Activated T-cell treated with anti-CD3 and anti-CD28 coated beads, Interleukin-2, amount 50 U/mL, for 48 hours (primary cell): ENCODE data around the gene UMPS.
"Not testable (repeated sequence)": the region's sequence is repeated elsewhere in the genome, so short reads cannot be mapped to it uniquely, and the experiment has no call there.

Experiments used
- DNase-seq, 2 experiments: peaks; one replicate each; pipeline ENCODE4 v3.0.0-alpha.2; 2020

UMPS gene

GRCh38 chr3:124781476-124782376, 51.5 kb downstream of the UMPS start:
- DNase-seq = no peak

DNA sequence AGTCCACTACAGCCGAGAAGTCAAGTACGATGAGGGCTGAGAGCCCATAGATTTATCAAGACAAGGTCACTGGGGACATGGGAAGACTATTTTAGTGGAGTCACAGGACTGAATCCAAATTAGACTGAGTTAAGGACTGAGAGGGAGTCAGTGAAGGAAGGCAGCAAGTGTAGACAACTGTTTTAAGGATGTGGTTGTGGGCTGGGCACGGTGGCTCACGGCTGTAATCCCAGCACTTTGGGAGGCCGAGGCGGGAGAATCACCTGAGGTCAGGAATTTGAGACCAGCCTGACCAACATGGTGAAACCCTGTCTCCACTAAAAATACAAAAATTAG, 52.1 kb downstream of the UMPS start:
- not testable (repeated sequence) for DNase-seq

DNA sequence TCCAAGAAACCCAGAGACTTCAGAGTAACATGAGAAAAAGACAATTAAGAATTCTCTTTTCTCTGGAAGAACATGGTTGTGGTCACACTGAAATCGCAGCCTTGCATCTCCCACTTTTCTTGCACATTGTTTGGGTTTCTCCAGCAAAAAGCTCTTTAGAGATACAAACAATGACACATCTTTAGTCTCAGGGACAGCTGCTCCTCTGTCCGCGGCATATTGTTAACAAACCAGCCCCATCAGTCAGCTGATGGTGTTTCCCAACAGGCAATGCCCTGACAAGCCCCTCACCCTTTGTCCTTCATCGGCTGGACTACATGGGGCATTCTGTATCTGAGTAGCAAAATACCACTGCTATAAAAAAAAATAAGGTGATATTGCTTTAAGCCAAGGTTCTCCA, 53.4 kb downstream of the UMPS start:
- no peak for DNase-seq

- DNase-seq = no peak
Observed at GRCh38 chr3:124784686-124785382, 54.6 kb downstream of the UMPS start.

DNA sequence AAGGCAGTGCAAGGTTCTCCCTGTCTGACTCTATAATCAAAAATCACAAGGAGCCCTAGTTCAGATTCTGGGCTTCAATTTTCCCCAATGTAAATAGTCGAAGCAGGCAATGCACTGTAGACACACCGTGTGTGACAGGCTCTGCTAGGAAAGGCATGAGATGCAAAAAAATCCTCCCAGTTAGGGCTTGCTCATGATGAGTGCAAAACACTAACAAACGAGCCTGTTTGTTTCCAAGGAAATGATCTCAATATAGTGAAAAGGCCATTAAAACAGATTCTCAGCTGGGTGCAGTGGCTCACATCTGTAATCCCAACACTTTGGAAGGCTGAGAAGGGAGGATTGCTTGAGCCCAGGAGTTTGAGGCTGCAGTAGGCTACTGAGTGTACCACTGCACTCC, 55.7 kb downstream of the UMPS start:
- no peak for DNase-seq

DNA sequence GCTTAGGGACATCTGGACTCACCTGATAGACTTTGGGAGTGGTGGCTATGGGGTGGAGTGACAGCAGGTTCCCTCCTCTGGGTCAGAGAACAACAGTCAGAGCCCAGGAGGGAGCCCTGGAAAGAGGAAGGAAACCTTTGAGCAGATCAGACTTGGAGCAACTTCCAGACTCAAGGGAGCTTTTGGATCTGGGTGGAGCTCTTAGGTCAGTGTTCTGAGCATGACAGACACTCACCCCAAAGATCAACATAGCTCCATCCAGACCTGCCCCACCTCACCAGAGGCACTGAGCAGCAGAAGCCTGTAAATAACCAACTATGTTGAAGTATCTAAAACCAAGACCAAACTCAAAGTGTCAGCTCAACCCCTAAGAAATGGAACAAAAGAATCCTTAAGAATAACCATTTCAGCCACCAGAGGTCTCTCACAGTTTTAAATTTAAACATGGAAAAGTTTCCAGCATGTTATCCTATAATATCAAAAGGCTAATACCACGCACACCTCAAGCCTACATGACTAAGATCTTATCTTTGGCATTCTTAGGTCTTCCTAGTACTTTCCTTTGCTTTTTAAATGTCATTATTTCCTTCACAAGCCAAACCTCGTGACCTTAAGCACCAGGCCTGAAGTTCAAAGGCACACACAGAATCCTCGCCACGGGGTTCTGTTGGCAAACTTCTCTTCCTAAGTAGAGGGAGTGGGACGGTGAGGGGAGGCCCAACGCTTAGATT, 56.4 kb downstream of the UMPS start:
- no peak for DNase-seq

- no peak for DNase-seq
Observed at GRCh38 chr3:124787476-124788195, 57.4 kb downstream of the UMPS start.

- no peak for DNase-seq
Observed at GRCh38 chr3:124788254-124788745, 58.0 kb downstream of the UMPS start.

DNA sequence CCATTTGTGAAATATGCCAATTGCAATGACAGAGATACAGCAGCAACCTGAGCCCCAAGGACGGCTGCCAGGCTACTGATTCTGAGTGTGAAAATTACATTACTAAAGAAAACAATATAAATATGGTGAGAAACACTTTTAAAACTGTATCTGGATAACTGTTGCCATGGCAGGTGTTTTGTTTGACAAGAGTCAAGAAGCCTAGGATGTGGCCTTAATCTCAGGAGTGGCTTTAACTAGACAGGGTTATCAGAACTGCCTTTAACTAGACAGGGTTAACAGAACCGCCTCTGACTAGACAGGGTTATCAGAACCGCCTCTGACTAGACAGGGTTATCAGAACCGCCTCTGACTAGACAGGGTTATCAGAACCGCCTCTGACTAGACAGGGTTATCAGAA, 58.9 kb downstream of the UMPS start:
- DNase-seq = not testable (repeated sequence)

DNA sequence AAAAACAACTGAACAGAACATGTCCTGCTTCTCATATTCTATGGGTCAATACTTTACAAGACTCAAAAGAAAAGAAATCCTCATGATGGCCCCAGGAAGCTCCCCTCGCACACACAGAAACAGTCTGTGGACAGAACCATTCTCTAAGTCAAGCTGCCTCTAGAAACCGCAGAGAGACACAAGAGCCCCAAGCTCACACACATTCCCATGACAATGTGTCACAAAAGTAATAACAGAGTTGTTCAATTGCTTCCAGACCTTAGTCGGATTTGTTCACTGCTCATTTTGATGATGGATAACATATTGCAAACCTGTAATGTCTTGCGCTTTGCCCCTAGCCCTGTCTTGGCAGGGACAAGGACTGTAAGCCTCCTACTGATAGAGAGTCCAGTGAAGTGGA, 60.9 kb downstream of the UMPS start:
- no peak for DNase-seq

- DNase-seq = peak in 1 of 2 experiments; percentile 21
Observed at GRCh38 chr3:124791639-124792151, 61.4 kb downstream of the UMPS start.

DNA sequence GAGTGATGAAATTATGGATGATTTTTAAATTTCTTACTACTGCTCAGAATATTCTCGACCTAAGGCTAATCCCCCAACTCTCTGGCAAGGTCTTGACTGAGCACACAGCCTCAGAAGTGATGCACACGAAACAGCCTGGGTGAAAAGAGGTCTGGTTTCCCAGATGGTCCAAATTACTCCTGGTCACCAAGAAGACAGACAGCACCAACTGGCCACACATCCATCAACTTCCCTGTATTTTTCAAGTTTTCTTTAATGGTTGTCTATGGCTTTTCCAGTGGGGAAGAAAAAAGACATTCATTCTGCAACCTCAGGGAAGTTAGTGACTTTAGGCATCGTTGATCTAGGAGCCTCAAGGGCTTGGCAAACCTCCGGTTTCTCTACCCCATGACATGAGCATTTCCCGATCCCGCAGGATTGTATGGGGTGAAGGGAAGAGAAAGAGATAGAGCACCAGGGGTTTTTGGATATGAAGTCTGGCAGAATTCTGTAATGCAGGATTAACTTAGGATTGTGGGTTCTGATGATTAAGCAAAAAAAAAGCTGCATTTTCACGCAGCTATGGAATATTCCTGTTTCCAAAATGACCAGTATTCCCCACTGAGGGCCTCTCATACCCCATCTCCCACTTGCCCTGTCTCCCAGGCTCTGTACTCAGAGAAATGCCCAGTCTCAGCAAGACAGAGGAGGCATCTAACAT, 62.2 kb downstream of the UMPS start:
- DNase-seq = no peak

DNA sequence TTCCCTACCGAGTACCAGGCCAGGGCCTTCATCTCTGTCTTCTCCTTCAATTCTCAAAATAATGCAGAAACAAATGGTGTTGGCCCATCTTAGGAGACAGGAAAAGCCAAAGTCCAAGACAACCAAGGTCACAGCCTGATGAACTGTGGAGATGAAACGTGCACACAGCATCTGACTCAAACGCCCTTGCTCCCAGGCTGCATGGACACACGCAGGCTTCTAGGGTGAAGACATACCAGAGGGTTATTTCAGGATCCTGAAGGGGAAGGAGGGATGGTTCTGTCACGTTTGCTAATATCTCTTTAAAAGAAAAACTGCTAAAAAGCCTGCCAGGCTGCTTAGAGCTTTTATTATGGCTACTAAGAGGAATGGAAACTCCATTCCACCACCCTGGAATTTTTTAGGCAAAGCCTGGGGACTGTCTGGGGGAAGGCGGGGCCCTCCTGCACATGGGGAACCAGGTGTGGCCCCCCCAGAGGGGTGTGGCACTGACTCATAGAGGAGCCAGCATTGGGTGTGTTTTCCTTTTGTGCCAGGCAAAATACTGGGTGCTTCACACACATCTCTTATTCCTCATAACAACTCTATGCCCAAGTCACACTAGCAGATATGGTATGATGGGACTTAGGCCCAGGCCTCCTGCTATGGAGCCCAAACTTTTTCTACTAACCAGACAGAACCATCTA, 62.9 kb downstream of the UMPS start:
- no peak for DNase-seq

DNA sequence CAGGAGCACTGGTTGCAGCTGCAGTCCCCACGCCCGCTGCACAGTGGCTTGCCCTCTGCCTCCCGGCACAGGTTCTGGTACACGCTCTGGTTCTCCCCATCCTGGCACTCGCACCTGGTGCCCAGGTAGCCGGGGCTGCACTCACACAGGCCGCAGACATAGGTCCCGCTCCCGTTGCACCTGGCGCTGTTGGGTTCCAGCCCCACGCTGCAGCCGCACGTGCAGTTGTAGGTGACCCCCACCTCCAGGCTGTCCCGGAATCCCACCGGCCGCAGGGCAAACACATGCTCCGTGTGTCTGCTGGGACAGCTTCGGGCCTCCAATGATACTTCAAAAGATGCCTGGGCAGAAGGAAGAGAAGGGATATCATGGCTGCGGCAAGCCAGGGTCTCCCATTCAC, 66.2 kb downstream of the UMPS start:
- DNase-seq = no peak

DNA sequence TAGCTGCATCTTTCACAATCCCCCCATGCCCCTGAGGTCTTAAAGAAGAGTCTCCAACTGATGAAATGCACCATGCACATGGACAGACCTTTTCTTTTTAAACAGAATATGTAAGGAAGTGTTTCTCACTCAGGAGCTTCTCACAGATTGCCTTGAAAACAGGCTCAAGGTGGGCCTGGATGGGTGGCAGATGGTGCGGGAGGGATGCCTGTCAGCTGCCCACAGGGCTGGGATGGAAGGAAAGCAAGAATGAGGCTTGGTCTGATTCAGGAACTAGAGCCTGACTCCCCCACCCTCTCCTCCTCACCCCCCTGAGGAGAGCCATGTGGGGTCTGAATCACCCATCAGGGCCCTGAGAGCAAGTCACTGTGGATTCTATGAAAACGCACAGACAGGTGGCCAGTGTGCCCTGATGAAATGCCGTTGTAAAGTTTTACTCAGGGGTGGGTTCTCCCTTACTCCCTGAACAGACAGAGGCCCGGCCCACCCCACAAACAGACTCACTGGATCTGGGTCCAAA, 67.2 kb downstream of the UMPS start:
- no peak for DNase-seq
